HT1080 (cell line): Measurements from ENCODE around the gene GFRAL. TPM values are rescaled to one million over a fixed set of nuclear protein-coding genes. Genes with fewer than 3 reads are reported as not detected.
A peak's percentile ranks its signal among the peaks of the same experiment; 100 is the strongest.

Experiments
- DNase-seq: peaks from one replicate; pipeline ENCODE4 v3.0.0-alpha.2; 2015; ENCODE audit warnings: low read depth
- total RNA-seq: library from RNA; depleted of rRNA; stranded (reverse); fragments of >200 nt; shearing (Covaris generic); gene quantifications from 2 replicates; pipeline ENCODE4 v1.2.3, GENCODE V29; 2014; rRNA removed

The GFRAL gene
- total RNA-seq, 1 experiment from 2014 or later, result not detected

DNA sequence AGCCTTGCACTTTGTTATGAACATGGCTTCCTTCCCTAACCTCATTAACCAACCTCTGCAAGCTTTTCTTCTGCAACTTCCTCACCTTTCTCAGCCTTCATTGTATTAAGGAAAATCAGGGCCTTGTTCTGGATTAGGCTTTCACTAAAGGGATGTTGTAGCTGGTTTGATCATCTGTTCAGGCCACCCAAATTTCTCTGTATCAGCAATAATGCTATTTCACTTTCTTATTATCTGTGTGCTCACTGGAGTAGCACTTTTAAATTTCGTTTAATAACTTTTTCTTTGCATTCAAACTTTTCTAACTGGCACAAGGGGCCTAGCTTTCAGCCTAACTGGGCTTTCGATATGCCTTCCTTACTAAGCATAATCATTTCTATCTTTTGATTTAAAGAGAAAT is 96.7 kb downstream of the GFRAL start:
- DNase-seq, result no peak

DNA sequence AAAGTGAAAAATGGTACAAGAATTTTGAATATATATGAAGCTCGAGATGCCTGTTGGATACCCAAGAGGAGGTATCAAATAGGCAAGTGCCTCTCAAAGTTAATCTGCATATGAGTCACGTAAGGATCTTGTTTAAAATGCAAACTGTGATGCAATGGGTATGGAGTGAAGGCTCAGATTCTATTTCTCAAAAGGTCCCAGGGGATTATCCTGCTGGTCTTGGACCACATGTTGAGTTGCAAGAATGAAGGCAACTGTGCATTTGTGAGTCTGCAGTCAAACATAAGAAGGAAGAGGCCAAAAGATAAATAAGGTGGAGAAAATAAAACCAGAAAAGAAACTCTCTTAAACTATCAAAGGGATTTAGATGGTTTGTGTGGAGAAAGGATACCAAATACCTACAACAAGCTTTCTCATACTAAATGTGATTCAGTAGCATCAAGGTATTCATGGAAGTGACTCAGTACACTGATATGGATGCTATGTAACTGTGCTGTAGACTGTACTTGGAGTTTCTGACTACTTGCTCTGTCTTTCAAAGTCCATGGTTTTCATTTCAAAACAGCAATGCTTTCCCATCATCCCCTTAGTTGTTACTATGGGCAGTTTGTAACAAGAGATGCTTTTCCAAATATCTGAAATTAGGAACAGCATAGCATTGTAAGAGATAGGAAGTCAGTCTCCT is 106.3 kb downstream of the GFRAL start:
- DNase-seq, result peak; percentile 42

DNA sequence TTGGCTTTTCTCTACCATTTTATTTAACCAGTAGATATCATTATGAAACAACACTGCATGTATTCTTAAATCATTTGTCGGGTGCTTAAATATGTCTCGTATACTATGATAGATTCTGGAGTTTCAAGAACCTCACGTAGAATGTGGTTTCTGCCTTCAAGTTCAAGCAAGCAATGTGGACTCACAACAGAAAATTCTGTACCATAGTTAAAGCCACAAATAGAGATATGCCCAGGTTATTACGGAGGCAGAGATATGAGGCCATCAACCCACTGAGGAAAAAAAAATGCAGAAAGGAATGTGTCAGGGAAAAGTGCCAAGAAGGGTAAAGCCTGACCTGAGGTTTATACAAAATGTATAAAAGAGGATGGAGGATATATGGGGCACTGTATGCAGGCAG is 109.9 kb downstream of the GFRAL start:
- DNase-seq, result no peak

DNA sequence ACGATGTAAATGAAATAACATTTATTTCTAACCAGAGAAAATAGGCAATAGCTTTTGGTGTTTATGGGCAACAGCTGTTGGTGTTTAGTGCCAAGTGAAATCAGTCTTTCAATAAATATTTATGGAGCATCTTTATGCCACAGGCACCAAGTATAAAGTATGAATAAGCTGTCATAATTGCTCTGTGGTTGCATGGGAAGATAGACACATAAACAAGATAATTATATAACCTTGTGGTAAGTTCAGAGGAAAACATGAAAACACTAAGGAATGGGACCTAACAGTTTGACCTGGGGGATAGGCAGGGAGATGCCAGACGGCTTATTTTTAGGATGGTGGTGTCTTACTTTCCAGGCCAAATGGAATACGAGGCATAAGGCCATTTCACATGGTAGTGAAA is 110.9 kb downstream of the GFRAL start:
- no peak for DNase-seq

DNA sequence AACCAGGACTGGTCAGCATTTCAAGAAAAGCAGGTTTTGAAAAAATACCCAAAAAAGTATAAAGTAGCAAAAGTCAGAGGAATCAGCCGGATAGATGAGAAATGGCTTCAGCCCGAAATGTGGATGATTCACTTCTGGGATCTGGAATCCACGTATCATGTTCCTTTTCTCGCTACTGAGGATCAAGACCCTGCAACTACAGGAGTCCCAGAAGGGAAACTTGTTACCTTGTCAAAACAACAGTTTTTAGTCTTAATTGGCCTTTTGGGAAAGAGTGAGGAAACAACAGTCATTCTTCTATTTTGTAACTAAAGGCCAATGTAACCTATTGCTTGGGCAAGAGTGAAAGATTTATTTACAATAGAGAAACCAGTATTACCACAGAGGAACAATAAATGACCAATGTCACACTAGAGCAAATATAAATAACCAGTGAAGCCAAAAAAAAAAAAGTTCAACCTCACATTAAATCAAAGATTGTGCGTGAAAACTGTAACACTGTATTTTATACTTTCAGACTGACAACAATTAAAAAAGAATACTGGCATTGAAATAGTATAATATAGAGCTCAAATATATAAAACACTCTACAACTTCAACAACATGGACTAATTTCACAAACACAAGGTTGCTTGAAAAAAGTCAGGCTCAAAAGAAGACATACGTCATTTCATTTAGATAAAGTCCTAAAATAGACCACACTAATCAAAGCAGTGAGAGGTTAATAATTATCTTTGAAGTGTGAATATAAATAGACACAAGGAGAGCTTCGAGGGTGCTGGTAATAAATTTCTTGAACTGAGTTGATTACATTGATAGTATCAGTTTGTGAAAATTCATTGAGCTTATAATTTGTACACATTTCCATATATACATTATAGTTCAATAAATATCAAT is 116.2 kb downstream of the GFRAL start:
- DNase-seq, result no peak

DNA sequence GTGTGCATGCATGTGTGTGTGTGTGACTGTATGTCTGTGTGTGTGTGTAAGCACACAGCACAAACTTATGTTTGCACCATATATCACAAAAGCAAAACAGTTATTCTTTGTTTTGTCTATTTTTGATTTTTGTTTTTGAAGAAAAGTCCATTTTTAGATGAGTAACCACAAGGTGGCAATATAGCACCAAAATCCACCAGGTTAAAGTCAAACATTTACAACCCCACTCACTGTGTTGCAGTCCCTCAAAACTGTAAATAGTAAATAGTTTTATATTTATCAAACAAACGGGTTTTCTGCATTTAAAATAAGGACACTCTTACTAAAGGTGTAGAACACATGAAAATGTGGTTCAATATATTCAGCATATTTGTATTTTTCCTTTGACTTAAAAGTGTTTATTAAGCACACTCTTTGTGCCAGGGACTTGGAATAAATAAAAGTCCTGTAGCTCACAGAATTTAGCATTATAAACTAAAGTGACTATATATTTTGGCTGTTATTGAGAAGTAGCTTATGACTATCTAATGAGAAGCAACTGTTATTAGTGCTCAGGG is 118.5 kb downstream of the GFRAL start:
- DNase-seq, result peak; percentile 14

DNA sequence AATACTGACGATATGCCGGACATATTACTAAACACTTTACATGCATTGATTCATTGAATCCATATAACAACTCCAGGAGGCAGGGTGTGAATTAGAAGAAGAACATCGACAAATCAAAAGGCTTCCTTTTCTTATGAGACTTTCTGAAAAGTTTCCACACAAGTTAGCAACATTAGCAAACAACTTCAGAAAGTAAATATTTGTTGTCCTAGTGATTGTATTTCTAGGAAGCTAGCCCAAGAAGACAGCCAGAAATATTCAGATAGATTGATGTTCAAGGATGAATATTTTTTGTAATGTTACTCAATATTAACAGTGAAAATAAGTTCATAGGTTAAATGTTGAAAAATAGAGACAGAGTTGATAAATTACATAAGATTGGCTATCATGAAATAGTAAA is 120.6 kb downstream of the GFRAL start:
- DNase-seq, result no peak

DNA sequence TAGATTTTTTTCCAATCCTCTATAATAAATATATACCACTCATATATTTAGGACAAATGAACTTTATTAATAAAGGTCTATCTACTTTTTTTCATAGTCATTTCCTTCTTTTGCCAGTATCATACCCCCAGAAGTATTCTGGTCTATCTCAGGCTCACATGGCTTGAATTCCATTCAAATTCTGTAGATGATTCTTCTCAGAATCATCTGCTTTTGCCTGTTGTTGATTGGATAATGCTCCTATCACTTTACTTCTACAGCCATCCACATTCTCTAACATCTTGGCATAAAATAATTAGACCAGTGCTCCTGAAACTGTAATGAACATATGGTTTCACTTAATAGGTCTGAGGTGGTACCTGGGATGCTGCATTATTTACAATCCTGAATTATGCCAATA is 121.2 kb downstream of the GFRAL start:
- no peak for DNase-seq

DNA sequence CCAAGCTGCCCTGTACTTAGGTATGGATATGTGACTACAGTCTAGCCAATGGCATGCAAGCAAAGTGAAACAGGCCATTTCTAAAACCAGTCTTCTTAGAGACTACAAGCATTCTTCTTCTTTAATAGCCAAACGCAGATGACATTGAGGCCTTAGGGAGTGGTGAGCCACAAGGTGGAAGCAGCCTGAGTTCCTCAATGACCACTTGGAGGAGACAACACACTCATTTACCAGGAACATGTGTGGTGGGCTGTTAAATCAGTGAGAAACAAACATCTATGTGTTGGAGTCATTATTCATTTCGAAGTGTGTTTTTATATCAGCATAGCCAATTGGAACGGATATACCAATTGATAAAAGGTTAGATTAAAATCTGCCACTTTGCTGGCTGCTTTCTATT is 122.0 kb downstream of the GFRAL start:
- DNase-seq, result peak; percentile 23

DNA sequence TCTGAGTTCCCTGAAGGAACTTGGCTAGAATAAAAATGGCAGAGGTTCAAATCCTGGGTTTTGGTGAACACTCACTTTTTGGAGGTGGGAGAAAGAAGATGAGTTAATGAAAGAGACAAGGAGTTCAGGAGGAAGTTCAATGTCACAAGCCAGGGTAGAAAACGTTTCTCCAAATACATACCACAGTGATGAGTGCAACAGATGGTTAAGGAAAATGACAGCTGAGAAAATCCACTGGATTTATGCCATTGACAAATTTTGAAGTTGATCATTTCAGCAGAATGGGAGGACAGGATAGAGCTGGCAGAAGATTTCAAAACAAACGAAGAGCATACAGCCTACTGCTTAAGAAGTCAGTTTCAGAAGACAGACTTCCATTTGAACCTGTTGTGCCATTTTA is 122.7 kb downstream of the GFRAL start:
- peak; percentile 11 for DNase-seq

Other genes starting within 250 kb of the GFRAL start
- gene HCRTR2, start 153.0 kb upstream of the GFRAL start, total RNA-seq, result not detected in 2 replicates